Brain microvascular endothelial cell (primary cell): ENCODE measurements around the gene PALLD.
A peak's percentile ranks its signal among the peaks of the same experiment; 100 is the strongest.

Source experiments
- DNase-seq: peaks from one replicate; pipeline ENCODE4 v3.0.0-alpha.2; 2020
- H3K27ac ChIP-seq: fragments of 250-450 bp; sonication (Bioruptor Pico); 2 replicates; pipeline ENCODE4 v1.5.1; 2020; ENCODE audit warnings: mild to moderate bottlenecking, moderate library complexity
- H3K27me3 ChIP-seq: fragments of 250-450 bp; sonication (Bioruptor Pico); replicated peaks from 2 replicates; pipeline ENCODE4 v1.5.1; 2020; ENCODE audit warnings: mild to moderate bottlenecking
- H3K36me3 ChIP-seq: fragments of 250-450 bp; sonication (Bioruptor Pico); replicated peaks from 2 replicates; pipeline ENCODE4 v1.5.1; 2020; ENCODE audit warnings: mild to moderate bottlenecking
- H3K4me3 ChIP-seq: 2 replicates; pipeline ENCODE4 v1.5.1; 2011; ENCODE audit warnings: low read depth, mild to moderate bottlenecking, control low read depth, low read length, moderate library complexity
- in situ Hi-C: cut with HindIII; loops from 2 replicates; pipeline ENCODE4 v1.10.0; 2017; ENCODE audit warnings: low sequenced_read_pairs, low pct_ligation_motif_present
- TF ChIP-seq, protein P1 (sequence below): IDR thresholded peaks from 2 replicates; pipeline ENCODE4 v1.5.1; 2011; ENCODE audit warnings: low read depth, mild to moderate bottlenecking, moderate library complexity, low read length, control low read depth, inconsistent platforms; ENCODE audit errors: missing control alignments

PALLD gene

DNA sequence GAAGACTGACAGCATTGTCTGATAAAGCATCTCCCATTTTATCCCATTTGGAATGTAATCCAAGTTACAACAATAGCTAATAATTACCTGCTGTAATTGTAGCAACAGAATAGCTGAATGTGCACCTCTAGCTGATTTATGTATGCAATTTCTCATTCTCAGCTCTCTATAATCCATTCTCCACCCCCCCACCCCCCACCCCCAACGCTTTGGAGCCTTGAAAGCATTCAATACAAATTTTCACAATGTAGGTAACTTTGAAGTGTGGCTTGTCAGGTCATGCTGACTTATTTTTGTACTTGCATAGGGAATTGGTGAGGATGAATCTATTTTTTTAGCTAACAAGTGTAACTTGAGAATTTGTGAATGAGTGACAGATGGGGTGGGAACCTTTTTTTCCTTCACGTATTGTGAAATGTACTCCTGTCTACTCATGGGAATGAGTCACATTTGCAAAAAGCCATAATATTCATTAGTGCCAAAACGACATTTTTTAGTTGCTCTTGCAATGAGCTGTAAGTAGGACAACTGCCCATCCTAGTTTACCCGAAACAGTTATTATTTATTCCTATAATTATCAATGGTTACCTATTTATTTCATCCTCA, 159.3 kb downstream of the PALLD start:
- Histone ChIP-seq H3K36me3 (no peaks in the 10 kb centered on the region), H3K4me3 (no peak overlapping the region), H3K27me3 (no peaks in the 10 kb centered on the region), H3K27ac (no peak overlapping the region)
- TF ChIP-seq, protein P1, sequence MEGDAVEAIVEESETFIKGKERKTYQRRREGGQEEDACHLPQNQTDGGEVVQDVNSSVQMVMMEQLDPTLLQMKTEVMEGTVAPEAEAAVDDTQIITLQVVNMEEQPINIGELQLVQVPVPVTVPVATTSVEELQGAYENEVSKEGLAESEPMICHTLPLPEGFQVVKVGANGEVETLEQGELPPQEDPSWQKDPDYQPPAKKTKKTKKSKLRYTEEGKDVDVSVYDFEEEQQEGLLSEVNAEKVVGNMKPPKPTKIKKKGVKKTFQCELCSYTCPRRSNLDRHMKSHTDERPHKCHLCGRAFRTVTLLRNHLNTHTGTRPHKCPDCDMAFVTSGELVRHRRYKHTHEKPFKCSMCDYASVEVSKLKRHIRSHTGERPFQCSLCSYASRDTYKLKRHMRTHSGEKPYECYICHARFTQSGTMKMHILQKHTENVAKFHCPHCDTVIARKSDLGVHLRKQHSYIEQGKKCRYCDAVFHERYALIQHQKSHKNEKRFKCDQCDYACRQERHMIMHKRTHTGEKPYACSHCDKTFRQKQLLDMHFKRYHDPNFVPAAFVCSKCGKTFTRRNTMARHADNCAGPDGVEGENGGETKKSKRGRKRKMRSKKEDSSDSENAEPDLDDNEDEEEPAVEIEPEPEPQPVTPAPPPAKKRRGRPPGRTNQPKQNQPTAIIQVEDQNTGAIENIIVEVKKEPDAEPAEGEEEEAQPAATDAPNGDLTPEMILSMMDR, result no peak
- DNase-seq, result peak; percentile 56
- in situ Hi-C loops, result no loop called here

DNA sequence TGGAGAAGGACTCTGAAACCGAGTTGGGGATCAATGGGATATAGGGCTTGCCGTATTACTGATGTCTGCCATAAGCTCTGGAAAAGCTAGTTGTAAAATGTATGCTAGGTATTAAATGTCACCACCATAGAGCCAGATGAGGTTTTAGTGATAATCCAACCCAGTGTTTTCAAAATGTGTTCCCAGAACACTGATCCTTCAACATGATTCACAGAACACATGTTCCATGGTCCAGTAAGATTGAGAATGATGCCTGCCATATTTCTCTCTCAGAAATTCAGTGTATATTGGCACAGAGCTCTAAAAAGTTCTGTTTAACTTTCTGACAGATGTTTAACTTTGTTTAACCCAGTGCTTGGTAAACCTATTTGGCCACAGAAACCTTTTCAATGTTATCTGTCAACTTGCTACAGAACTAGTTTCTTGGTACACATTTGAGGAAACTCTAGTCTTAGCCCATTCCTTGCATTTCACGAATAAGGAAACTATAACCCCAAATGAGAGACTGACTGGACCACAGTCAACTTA, 160.2 kb downstream of the PALLD start:
- no peak overlapping the region for H3K27ac ChIP-seq
- no peak overlapping the region for H3K4me3 ChIP-seq
- DNase-seq, result no peak
- in situ Hi-C loops, result no loop called here
- TF ChIP-seq, protein P1, result no peak
- no peaks in the 10 kb centered on the region for H3K36me3 ChIP-seq
- H3K27me3 ChIP-seq, result no peaks in the 10 kb centered on the region

DNA sequence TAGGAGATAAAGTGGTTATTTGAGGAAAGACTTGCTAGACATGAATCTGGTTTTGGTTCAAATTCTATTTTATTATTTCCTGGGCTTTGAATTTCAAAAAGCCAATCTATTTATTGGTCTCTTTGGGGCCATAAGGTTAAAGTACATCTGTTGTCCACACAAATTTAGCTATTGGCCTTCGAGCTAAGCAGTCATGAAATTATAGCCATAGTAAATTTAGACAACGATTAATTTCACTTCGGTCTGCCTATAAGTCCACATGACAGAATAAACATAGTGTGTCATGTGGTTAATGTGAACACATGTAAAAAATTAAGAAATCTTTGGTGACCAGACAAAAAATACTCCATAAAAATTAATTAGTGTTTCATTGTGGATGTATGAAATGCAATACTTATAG, 161.9 kb downstream of the PALLD start:
- H3K36me3 ChIP-seq, result no peaks in the 10 kb centered on the region
- H3K27ac ChIP-seq, result no peak overlapping the region
- DNase-seq, result no peak
- TF ChIP-seq, protein P1, result no peak
- in situ Hi-C loops, result no loop called here
- no peak overlapping the region for H3K4me3 ChIP-seq
- no peaks in the 10 kb centered on the region for H3K27me3 ChIP-seq

DNA sequence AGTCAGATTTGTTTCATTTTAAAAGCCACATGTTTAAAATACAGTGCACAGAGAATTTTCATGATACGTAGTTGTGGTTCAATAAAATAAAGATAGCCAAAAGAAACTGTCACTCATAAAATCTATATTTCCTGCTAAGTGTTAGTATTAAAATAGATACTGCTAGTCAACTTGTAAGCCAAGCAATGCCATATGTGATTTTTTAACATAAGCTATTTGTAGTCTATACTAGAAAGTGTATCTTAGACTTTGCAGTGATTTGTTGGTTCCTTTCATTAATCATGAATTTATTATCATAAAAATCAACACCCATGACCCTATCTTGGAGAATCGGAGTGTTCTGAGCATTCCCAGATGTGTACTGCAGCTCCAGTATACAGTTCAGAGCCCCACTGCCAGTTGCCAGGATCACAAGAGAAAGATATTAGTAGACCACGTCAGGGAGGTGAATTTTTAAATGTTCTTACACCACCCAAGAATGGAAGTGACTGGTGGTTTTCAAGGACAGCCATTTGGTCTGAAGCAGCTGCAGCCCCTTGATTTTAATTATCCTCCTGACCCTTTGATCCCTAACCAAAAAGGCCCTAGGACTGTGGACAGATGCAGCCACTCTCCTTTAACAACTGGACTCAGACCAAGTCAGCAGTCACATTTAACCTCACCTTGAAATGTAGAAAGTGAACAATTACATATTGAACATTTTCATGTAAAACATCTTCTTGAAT, 163.1 kb downstream of the PALLD start:
- Histone ChIP-seq H3K4me3 (no peak overlapping the region), H3K27me3 (no peaks in the 10 kb centered on the region), H3K36me3 (no peaks in the 10 kb centered on the region), H3K27ac (no peak overlapping the region)
- TF ChIP-seq, protein P1, result no peak
- in situ Hi-C loops, result no loop called here
- no peak for DNase-seq

DNA sequence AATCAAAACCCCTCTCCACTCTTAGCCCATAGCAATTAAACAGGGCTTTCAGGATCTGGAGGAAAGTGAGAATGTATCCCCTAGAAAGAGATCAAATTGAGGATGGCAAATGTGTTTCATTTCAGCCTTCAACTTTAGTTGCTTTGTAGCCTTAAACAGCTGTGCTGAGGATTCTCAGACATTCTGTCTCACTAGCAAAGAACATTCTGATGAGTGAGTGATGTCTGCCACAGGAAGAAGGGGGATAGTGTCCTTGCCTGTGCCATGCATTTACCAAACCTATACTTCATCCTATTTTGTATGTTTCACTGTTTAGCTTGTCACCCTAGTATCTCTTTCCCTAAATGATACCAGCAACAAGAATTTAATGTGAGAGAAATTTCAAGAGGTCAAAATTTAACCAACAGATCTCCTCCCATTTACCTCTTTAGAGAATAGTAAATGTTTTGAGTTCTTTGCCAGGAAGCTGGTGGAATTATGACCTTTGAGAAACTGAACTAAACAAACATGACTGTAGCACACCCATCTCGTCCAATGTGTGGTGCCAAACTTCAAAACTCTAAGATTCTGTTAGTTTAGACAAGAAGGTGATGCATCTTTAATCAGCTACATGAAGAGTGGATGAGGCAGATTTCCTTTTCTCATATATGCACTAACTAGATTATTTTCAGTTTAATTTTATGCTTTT, 165.6 kb downstream of the PALLD start:
- in situ Hi-C loops, result no loop called here
- no peak for DNase-seq
- Histone ChIP-seq H3K27me3 (no peaks in the 10 kb centered on the region), H3K4me3 (no peak overlapping the region), H3K36me3 (no peaks in the 10 kb centered on the region), H3K27ac (no peak overlapping the region)
- TF ChIP-seq, protein P1, result no peak
